ENCODE measurements around the gene LGR4.

GRCh38 chr11:27444801-27445215, 27.8 kb downstream of the LGR4 start:
- no peak for TF ChIP-seq CTCF (IDR thresholded peaks at IDR 0.05)
- no peak for TF ChIP-seq POLR2A (IDR thresholded peaks at IDR 0.05)

All from testis (tissue), 2 donors.